Prostate gland (tissue), 2 donors: ENCODE results near the gene GNGT2.

Experiments
- POLR2A ChIP-seq: fragments of 450-650 bp; IDR thresholded peaks from one replicate; pipeline ENCODE4 v1.6.1; 2016; ENCODE audit warnings: antibody characterized with exemption, mild to moderate bottlenecking
- TF ChIP-seq, protein P1 (sequence below), 4 experiments: fragments of 200-600 bp in 2 of 4; fragments of 450-650 bp in 2 of 4; sonication (generic) in 2 of 4; IDR thresholded peaks; 1 replicate in 3 of 4; 2 replicates in 1 of 4; pipeline ENCODE4 v1.5.1; 2016 to 2019; ENCODE audit warnings: antibody characterized with exemption in 4 of 4, mild to moderate bottlenecking in 2 of 4, moderate library complexity in 2 of 4

DNA sequence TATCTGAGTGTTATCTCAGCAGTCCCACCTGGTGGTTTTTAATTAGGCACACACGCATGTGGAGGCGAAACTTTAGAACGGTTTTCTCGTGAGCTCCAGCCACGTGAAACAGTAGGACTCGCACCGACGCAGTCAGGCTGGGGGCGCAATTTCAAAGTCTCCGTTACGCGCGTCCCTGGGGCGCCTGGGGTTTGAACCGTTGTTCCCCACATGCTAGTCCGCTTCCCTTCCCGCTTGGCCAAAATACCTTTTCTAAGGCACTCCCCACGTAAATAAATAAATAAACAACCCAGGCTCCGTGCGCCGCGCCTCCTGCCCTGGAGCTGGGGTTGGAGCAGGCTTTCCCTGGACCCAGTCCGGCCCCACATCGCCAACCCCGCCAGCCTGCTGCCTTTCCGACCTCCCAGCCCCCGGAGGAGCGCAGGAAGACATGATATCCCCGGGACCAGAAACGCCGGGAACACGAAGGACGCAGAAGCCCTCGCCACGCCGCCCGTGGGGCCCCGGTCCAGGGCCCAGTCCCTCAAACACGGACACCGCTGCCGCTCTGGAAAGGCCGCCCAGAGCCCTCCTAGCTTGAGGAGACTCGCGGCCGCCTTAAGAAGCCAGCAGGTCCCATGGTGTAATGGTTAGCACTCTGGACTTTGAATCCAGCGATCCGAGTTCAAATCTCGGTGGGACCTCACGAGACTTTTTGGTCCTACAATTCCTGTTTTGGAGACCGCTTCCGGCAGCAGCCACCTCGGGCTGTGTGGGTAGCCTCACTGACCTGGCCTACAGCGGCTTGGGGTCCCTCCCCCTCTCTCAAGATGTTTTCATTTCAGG, 18.2 kb downstream of the GNGT2 start:
- TF ChIP-seq, protein P1, sequence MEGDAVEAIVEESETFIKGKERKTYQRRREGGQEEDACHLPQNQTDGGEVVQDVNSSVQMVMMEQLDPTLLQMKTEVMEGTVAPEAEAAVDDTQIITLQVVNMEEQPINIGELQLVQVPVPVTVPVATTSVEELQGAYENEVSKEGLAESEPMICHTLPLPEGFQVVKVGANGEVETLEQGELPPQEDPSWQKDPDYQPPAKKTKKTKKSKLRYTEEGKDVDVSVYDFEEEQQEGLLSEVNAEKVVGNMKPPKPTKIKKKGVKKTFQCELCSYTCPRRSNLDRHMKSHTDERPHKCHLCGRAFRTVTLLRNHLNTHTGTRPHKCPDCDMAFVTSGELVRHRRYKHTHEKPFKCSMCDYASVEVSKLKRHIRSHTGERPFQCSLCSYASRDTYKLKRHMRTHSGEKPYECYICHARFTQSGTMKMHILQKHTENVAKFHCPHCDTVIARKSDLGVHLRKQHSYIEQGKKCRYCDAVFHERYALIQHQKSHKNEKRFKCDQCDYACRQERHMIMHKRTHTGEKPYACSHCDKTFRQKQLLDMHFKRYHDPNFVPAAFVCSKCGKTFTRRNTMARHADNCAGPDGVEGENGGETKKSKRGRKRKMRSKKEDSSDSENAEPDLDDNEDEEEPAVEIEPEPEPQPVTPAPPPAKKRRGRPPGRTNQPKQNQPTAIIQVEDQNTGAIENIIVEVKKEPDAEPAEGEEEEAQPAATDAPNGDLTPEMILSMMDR (IDR thresholded peaks at IDR 0.05), result peak in 3 of 4 experiments; percentile 31 to 44 (median 33)
- peak; percentile 35 for TF ChIP-seq POLR2A
